ENCODE data around the gene ADAMTSL3. TPM values are rescaled to one million over a fixed set of nuclear protein-coding genes. Genes with fewer than 3 reads are reported as not detected.

Gene ADAMTSL3
- total RNA-seq, 1 donor from 2014 or later: 2.4 TPM

- no peak overlapping the region for H3K4me2 ChIP-seq (ENCODE audit: low read length)
- H3K27me3 Mint-ChIP-seq (ENCODE audit: low read depth, unreplicated experiment): no peaks in the 10 kb centered on the region
- H3K27ac Mint-ChIP-seq (ENCODE audit: unreplicated experiment): no peak overlapping the region
- TF ChIP-seq EZH2 (IDR thresholded peaks at IDR 0.05; ENCODE audit: insufficient read depth, low read length) (no peak), CTCF (IDR thresholded peaks at IDR 0.05; ENCODE audit: insufficient read depth, low read depth, low read length) (no peak)
- no peaks in the 10 kb centered on the region for H3K4me1 ChIP-seq (ENCODE audit: insufficient read depth, low read length)
- no peaks in the 10 kb centered on the region for H4K20me1 ChIP-seq (ENCODE audit: insufficient read depth, low read length)
- no peaks in the 10 kb centered on the region for H3K79me2 ChIP-seq (ENCODE audit: insufficient read depth, low read length)
- H3K36me3 ChIP-seq (ENCODE audit: insufficient read depth, low read length): no peaks in the 10 kb centered on the region
- no peaks in the 10 kb centered on the region for H3K9me3 Mint-ChIP-seq (ENCODE audit: unreplicated experiment)
- H3K36me3 Mint-ChIP-seq (ENCODE audit: low read depth, unreplicated experiment): no peaks in the 10 kb centered on the region
- no peak overlapping the region for H3K4me3 ChIP-seq (ENCODE audit: insufficient read depth, low read depth, low read length)
- H2AFZ ChIP-seq (ENCODE audit: low read depth, low read length): no peak overlapping the region
- no peak for DNase-seq (ENCODE audit: low read depth)
- H3K27ac ChIP-seq (ENCODE audit: low read depth, low read length): no peak overlapping the region
- H3K27me3 ChIP-seq (ENCODE audit: insufficient read depth, low read length): no peaks in the 10 kb centered on the region
- H3K9ac ChIP-seq (ENCODE audit: low read length): no peak overlapping the region
- no peak overlapping the region for H3K4me3 Mint-ChIP-seq (ENCODE audit: unreplicated experiment)
- H3K9me3 ChIP-seq (ENCODE audit: insufficient read depth, low read depth, low read length): no peaks in the 10 kb centered on the region
- FAIRE-seq: no peak
- H3K4me1 Mint-ChIP-seq (ENCODE audit: low read depth, unreplicated experiment): no peaks in the 10 kb centered on the region
Observed at GRCh38 chr15:83809345-83809744, 155.4 kb downstream of the ADAMTSL3 start.

GRCh38 chr15:83810110-83810509, 156.2 kb downstream of the ADAMTSL3 start:
- H2AFZ ChIP-seq (ENCODE audit: low read depth, low read length): no peak overlapping the region
- Mint-ChIP-seq H3K27me3 (ENCODE audit: low read depth, unreplicated experiment) (no peaks in the 10 kb centered on the region), H3K4me1 (ENCODE audit: low read depth, unreplicated experiment) (peaks cover under 1% of the 10 kb centered on the region), H3K27ac (ENCODE audit: unreplicated experiment) (no peak overlapping the region), H3K9me3 (ENCODE audit: unreplicated experiment) (no peaks in the 10 kb centered on the region), H3K36me3 (ENCODE audit: low read depth, unreplicated experiment) (no peaks in the 10 kb centered on the region), H3K4me3 (ENCODE audit: unreplicated experiment) (no peak overlapping the region)
- no peak overlapping the region for H3K27ac ChIP-seq (ENCODE audit: low read depth, low read length)
- no peaks in the 10 kb centered on the region for H3K36me3 ChIP-seq (ENCODE audit: insufficient read depth, low read length)
- H4K20me1 ChIP-seq (ENCODE audit: insufficient read depth, low read length): no peaks in the 10 kb centered on the region
- no peak for TF ChIP-seq EZH2 (IDR thresholded peaks at IDR 0.05; ENCODE audit: insufficient read depth, low read length)
- no peaks in the 10 kb centered on the region for H3K27me3 ChIP-seq (ENCODE audit: insufficient read depth, low read length)
- DNase-seq (ENCODE audit: low read depth) (no peak), FAIRE-seq (no peak)
- no peak overlapping the region for H3K9ac ChIP-seq (ENCODE audit: low read length)
- no peak overlapping the region for H3K4me3 ChIP-seq (ENCODE audit: insufficient read depth, low read depth, low read length)
- no peak overlapping the region for H3K4me2 ChIP-seq (ENCODE audit: low read length)
- H3K4me1 ChIP-seq (ENCODE audit: insufficient read depth, low read length): no peaks in the 10 kb centered on the region
- no peaks in the 10 kb centered on the region for H3K9me3 ChIP-seq (ENCODE audit: insufficient read depth, low read depth, low read length)
- H3K79me2 ChIP-seq (ENCODE audit: insufficient read depth, low read length): no peaks in the 10 kb centered on the region

GRCh38 chr15:83813682-83814081, 159.8 kb downstream of the ADAMTSL3 start:
- Histone ChIP-seq H4K20me1 (ENCODE audit: insufficient read depth, low read length) (no peaks in the 10 kb centered on the region), H3K79me2 (ENCODE audit: insufficient read depth, low read length) (no peaks in the 10 kb centered on the region), H3K9me3 (ENCODE audit: insufficient read depth, low read depth, low read length) (no peaks in the 10 kb centered on the region), H3K9ac (ENCODE audit: low read length) (no peak overlapping the region), H3K4me3 (ENCODE audit: insufficient read depth, low read depth, low read length) (no peak overlapping the region), H2AFZ (ENCODE audit: low read depth, low read length) (no peak overlapping the region), H3K36me3 (ENCODE audit: insufficient read depth, low read length) (no peaks in the 10 kb centered on the region), H3K4me2 (ENCODE audit: low read length) (no peak overlapping the region), H3K4me1 (ENCODE audit: insufficient read depth, low read length) (no peaks in the 10 kb centered on the region), H3K27me3 (ENCODE audit: insufficient read depth, low read length) (no peaks in the 10 kb centered on the region), H3K27ac (ENCODE audit: low read depth, low read length) (no peak overlapping the region)
- TF ChIP-seq EZH2 (IDR thresholded peaks at IDR 0.05; ENCODE audit: insufficient read depth, low read length) (no peak), CTCF (IDR thresholded peaks at IDR 0.05; ENCODE audit: insufficient read depth, low read depth, low read length) (no peak)
- Mint-ChIP-seq H3K27me3 (ENCODE audit: low read depth, unreplicated experiment) (no peaks in the 10 kb centered on the region), H3K4me1 (ENCODE audit: low read depth, unreplicated experiment) (peaks cover 8% of the 10 kb centered on the region), H3K27ac (ENCODE audit: unreplicated experiment) (no peak overlapping the region), H3K36me3 (ENCODE audit: low read depth, unreplicated experiment) (no peaks in the 10 kb centered on the region), H3K4me3 (ENCODE audit: unreplicated experiment) (no peak overlapping the region), H3K9me3 (ENCODE audit: unreplicated experiment) (no peaks in the 10 kb centered on the region)
- FAIRE-seq (no peak), DNase-seq (ENCODE audit: low read depth) (no peak)

Measured in astrocyte (in vitro differentiated cells and primary cell).